Renal cortical epithelial cell (primary cell): ENCODE measurements around the gene PEX14. TPM values are rescaled to one million over a fixed set of nuclear protein-coding genes. Genes with fewer than 3 reads are reported as not detected.
A peak's percentile ranks its signal among the peaks of the same experiment; 100 is the strongest.
"Not testable (repeated sequence)": the region's sequence is repeated elsewhere in the genome, so short reads cannot be mapped to it uniquely, and the experiment has no call there.

Experiments
- DNase-seq: peaks from one replicate; pipeline ENCODE4 v3.0.0-alpha.2; 2011; ENCODE audit warnings: low read depth
- total RNA-seq: library from RNA; depleted of rRNA; stranded (reverse); fragments of >200 nt; gene quantifications from 2 replicates; pipeline ENCODE4 v1.2.3, GENCODE V29; 2014

Gene PEX14
- total RNA-seq, 1 donor from 2014 or later = 26.1 TPM

GRCh38 chr1:10494754-10495474 is 20.2 kb downstream of the PEX14 start:
- peak; percentile 79 for DNase-seq

GRCh38 chr1:10495475-10495817 is 20.7 kb downstream of the PEX14 start:
- DNase-seq = no peak

GRCh38 chr1:10495952-10496351 is 21.2 kb downstream of the PEX14 start:
- peak; percentile 95 for DNase-seq

GRCh38 chr1:10497109-10497508 is 22.4 kb downstream of the PEX14 start:
- no peak for DNase-seq

- no peak for DNase-seq
Observed at GRCh38 chr1:10498231-10498630, 23.5 kb downstream of the PEX14 start.

- DNase-seq = no peak
Observed at GRCh38 chr1:10502206-10502605, 27.5 kb downstream of the PEX14 start.

- DNase-seq = no peak
Observed at GRCh38 chr1:10504249-10504648, 29.5 kb downstream of the PEX14 start.

GRCh38 chr1:10506046-10506676 is 31.4 kb downstream of the PEX14 start:
- DNase-seq = not testable (repeated sequence)

- DNase-seq = no peak
Observed at GRCh38 chr1:10506677-10507047, 31.9 kb downstream of the PEX14 start.

- DNase-seq = peak; percentile 81
Observed at GRCh38 chr1:10507111-10507879, 32.5 kb downstream of the PEX14 start.

- DNase-seq = peak; percentile 90
Observed at GRCh38 chr1:10508511-10508951, 33.8 kb downstream of the PEX14 start.

- no peak for DNase-seq
Observed at GRCh38 chr1:10509809-10510509, 35.2 kb downstream of the PEX14 start.

GRCh38 chr1:10510520-10511493 is 36.1 kb downstream of the PEX14 start:
- DNase-seq = peak; percentile 82

- no peak for DNase-seq
Observed at GRCh38 chr1:10511494-10511885, 36.7 kb downstream of the PEX14 start.

- no peak for DNase-seq
Observed at GRCh38 chr1:10513199-10513598, 38.4 kb downstream of the PEX14 start.

GRCh38 chr1:10514490-10515235 is 39.9 kb downstream of the PEX14 start:
- peak; percentile 33 for DNase-seq

GRCh38 chr1:10515301-10515975 is 40.7 kb downstream of the PEX14 start:
- peak; percentile 20 for DNase-seq

GRCh38 chr1:10515976-10516750 is 41.4 kb downstream of the PEX14 start:
- no peak for DNase-seq
